Measurements from ENCODE around the gene GALNS. TPM values are rescaled to one million over a fixed set of nuclear protein-coding genes. Genes with fewer than 3 reads are reported as not detected.

The GALNS gene
- total RNA-seq, 1 experiment from 2014 or later: 32.1 TPM

DNA sequence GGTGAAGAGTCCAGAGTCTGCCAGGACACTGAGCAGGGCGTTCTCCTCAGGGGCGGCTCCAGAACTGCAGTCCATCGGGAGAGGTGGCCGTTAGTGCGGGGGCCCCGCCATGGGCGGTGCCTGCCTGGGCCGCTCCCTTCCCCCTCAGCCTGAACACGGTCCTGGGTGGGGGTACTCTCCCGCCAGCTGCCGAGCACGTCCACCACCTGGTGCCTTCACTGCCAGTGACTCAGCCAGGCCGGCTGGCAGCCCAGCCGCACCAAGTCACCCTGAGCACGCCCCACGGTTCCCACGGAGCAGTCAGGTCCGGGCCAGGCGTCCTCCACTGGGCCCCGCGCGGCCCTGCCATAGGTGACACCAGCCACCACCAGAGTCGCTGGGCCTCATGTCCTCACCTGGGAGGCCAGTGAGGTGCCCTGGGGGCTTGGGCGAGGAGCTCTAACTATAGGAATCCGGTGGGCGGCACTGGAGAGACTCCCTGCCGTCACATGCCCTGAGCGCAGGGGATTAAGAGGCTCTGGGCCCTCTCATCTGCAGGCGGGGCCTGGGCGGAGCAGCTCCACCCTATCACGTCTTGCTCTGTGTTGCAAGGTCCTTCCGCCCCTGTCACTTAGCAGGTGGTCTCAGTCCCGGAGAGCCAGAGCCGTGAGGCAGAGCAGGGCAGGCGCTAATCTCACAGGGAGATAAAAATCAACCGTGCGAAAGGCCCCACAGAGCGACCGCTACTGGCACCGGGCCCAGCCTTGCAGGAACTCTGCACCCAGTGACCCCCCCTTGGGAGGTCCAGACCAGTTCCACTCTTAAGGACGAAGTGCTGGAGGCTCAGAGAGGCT is 86.1 kb downstream of the GALNS start:
- peak; percentile 57 for DNase-seq (ENCODE audit: low read depth)

DNA sequence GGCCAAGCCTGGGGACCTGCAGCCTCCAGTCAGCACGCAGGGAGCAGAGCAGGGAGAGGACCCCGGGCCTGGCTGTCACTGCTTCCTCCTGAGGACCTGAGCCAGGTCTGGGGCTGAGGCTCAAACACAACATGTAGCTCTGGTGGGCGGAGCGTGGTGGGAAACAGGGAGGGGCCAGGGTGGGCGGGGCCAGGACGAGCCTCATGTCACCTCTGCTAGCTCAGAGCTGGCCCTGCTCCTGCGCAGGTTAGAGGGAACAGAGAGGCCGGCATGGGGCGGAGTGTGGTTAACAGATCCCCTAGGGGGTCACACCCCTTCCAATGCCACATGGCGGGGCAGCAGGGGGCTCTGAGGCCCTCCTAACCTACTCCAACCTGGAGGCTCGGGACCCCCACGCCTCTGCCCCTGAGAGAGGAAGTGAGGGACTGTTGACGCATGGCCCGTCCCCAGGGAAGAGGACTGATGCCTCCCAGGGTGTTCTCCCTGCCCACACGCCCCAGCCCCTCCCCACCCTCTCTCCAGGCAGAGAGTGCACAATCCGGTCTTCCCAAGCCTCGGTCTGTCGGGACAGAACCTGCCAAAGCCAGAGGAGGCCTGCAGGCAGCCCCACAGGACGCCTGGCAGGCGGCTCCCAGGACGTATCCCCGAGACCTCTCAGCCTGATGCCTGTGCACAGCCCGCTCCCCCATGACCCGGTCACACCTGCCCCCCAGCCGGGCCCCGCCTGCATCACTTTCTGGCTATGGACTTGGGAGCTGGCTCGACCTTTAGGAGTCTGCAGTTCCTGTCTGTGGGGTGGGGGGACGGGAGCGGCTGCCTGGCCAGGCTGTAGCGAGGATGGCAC is 86.9 kb downstream of the GALNS start:
- DNase-seq (ENCODE audit: low read depth): no peak

DNA sequence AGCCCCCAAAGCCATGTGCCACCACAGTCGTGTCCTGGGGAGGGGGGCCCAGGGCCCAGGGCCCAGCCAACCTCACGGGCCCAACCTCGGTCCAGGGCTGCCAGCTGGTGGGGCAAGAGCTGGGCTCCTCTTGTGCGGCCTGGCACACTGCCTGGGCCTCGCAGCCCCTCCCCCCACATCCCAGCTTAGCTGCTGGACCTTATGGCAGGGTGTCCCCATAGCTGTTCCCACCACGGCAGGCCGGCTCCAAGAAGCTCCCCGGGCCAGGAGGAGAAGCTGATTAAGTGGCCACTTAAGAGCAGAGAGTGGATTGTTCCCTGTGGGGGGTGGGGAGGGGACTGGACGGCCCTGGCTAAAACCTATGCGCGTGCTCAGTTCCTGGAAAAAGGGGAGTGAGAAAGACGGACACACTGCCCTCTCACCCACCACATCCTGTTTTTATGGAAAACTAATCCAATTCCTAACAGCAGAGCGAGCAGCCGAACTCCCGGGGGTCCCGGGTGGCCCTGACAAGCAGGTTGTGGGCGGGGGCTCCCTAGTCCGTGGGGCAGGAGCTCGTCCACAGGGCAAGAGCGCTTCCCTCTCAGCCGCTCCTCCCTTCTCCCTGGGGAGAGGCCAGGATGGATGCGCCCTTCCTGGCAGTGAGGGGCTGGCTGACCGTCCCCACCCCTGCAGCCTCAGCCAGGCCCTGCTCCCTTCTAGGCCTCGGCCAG is 88.5 kb downstream of the GALNS start:
- peak; percentile 46 for DNase-seq (ENCODE audit: low read depth)

DNA sequence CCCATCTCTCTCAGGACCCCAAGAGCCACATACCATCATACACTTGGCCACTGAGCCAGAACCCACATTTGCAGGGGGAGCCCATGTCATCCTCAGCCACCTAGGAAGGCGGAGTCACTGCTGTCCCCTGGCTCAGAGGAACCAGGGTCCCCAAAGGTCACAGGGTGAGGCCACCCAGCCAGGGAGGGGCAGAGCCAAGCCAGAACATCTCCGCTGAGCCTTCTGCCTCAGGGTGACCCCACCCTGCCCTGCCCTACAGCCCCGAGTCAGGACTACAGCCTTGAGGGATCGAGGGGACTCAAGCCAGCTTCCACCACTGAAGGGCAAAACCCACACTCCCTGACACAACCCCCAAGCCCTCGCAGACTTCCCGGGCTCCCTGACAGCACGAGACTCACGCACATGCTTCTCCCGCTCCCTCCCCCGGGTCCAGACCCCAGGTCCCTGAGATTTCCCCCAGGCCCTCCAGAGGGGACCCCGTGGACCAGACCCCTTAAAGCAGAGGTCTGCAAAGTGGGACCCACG is 89.1 kb downstream of the GALNS start:
- DNase-seq (ENCODE audit: low read depth): no peak

DNA sequence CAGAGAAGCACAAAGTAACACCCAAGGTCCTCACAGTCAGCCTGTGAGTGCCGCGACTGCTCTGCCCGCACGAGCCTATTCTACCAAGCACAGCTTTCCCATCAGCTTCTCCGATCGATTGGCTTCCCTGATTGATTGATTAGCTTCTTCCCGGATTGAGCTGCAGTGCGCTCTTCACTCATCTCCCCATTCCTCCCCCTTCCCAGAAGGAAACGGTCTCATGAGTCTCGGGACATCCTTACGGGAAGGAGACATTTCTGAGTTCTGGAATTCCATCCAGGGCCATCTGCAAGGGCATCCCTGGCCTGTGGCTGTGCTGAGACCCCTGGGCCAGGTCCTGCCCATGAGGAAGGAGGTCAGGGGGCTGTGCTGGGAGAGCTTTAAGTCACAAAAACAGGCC is 89.8 kb downstream of the GALNS start:
- no peak for DNase-seq (ENCODE audit: low read depth)

DNA sequence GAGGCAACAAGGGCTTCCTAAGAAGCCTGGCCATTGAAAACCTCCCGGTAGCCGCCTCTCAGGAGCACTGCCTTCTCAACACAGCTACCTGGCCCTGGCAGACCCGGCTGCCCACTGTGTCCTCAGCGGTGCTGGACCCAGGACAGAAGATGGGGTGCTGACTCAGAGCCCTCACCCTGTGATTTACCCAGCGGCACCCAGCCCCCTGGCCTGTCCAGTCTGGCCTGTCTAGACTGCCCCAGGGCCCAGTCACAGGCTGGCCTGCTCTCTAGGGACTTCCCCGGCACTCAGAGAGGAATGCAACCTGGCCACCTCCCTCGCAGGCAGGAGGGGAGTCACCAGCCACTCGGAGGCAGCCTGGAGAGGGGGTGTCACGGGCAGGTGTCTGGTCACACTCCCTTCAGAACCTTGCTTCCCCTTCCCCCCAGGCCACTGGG is 91.8 kb downstream of the GALNS start:
- DNase-seq (ENCODE audit: low read depth): peak; percentile 45

DNA sequence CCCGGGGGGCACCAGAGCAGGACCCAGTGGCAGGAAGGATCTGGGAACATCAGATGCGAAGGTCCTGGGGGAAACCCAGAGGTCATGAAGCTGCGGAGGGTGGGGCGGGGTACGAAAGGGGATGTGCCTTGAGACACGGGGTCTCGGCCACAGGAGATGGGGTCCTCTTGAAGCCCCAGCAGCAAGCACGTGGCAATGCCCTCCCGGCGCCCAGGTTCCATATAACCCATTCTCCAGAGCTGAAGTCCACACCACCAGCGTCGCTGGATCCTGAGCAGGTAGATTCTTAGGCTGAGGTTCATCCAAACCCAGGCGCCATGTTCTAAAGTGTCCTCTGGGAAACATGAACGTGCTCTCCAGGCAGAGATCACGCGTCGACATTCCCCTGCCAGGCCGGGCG is 92.7 kb downstream of the GALNS start:
- DNase-seq (ENCODE audit: low read depth): no peak

Other genes with a start within 250 kb of the GALNS start
- gene IL17C, start 218.4 kb downstream of the GALNS start, total RNA-seq (2014; rRNA removed; shearing (Covaris generic)): not detected in 2 replicates
- 30.9 and 40.5 TPM in 2 replicates for gene CYBA, start 205.9 kb downstream of the GALNS start, total RNA-seq (2014; rRNA removed; shearing (Covaris generic))
- 27.8 and 31.3 TPM in 2 replicates for gene MVD, start 193.9 kb downstream of the GALNS start, total RNA-seq (2014; rRNA removed; shearing (Covaris generic))
- not detected in 2 replicates for gene SNAI3, start 170.4 kb downstream of the GALNS start, total RNA-seq (2014; rRNA removed; shearing (Covaris generic))
- 10.6 and 16.0 TPM in 2 replicates for gene RNF166, start 150.5 kb downstream of the GALNS start, total RNA-seq (2014; rRNA removed; shearing (Covaris generic))
- 13.2 and 13.4 TPM in 2 replicates for gene CTU2, start 150.4 kb downstream of the GALNS start, total RNA-seq (2014; rRNA removed; shearing (Covaris generic))
- 76.4 and 91.5 TPM in 2 replicates for gene PIEZO1, start 71.7 kb downstream of the GALNS start, total RNA-seq (2014; rRNA removed; shearing (Covaris generic))
- 32.2 and 35.2 TPM in 2 replicates for gene CDT1, start 53.2 kb downstream of the GALNS start, total RNA-seq (2014; rRNA removed; shearing (Covaris generic))
- 122 and 184 TPM in 2 replicates for gene APRT, start 45.0 kb downstream of the GALNS start, total RNA-seq (2014; rRNA removed; shearing (Covaris generic))
- 48.7 and 55.3 TPM in 2 replicates for gene TRAPPC2L, start 180 bp upstream of the GALNS start, total RNA-seq (2014; rRNA removed; shearing (Covaris generic))
- gene PABPN1L, start 9.7 kb upstream of the GALNS start, total RNA-seq (2014; rRNA removed; shearing (Covaris generic)): not detected in 2 replicates
- not detected in 2 replicates for gene CBFA2T3, start 120.3 kb upstream of the GALNS start, total RNA-seq (2014; rRNA removed; shearing (Covaris generic))
- 10.8 and 12.8 TPM in 2 replicates for gene ACSF3, start 236.9 kb upstream of the GALNS start, total RNA-seq (2014; rRNA removed; shearing (Covaris generic))

Measured in RPMI7951 (cell line).